Measurements from ENCODE around the gene EIF4G3. TPM values are rescaled to one million over a fixed set of nuclear protein-coding genes. Genes with fewer than 3 reads are reported as not detected.
A peak's percentile ranks its signal among the peaks of the same experiment; 100 is the strongest.

Gene EIF4G3
- total RNA-seq, 1 experiment from 2014 or later = 72.0 TPM

- Histone ChIP-seq H3K4me1 (ENCODE audit: insufficient read depth, low read length) (no peaks in the 10 kb centered on the region), H3K4ac (ENCODE audit: low read depth, low read length) (no peak overlapping the region), H2BK20ac (ENCODE audit: low read depth, low read length, poor library complexity, severe bottlenecking) (no peak overlapping the region), H4K5ac (ENCODE audit: insufficient read length, low read depth, low read length) (no peak overlapping the region), H2AFZ (ENCODE audit: low read length) (no peak overlapping the region), H3K27me3 (ENCODE audit: insufficient read depth, low read length) (no peaks in the 10 kb centered on the region), H3K9me3 (ENCODE audit: control insufficient read depth, low read depth, low read length) (no peaks in the 10 kb centered on the region), H2AK5ac (ENCODE audit: insufficient read length, low read length) (no peak overlapping the region), H3T11ph (ENCODE audit: low read length) (no peak overlapping the region), H3K56ac (ENCODE audit: insufficient read length, low read depth, low read length) (no peak overlapping the region), H2BK120ac (ENCODE audit: low read depth, low read length, poor library complexity, severe bottlenecking) (no peak overlapping the region), H3K79me1 (ENCODE audit: insufficient read depth, low read depth, low read length, poor library complexity, severe bottlenecking) (peaks cover 11% of the 10 kb centered on the region), H2BK15ac (ENCODE audit: low read depth, low read length) (no peak overlapping the region), H3K23ac (ENCODE audit: insufficient read length, low read depth, low read length) (no peak overlapping the region), H2BK5ac (ENCODE audit: insufficient read length, low read length) (no peak overlapping the region), H3K14ac (ENCODE audit: insufficient read depth, low read length) (no peak overlapping the region), H4K20me1 (ENCODE audit: control insufficient read depth, insufficient read depth, insufficient read length) (no peaks in the 10 kb centered on the region), H3K4me2 (ENCODE audit: insufficient read depth, insufficient read length, low read length) (no peak overlapping the region), H2BK12ac (ENCODE audit: insufficient read length, low read depth, low read length) (no peak overlapping the region), H3K18ac (ENCODE audit: insufficient read length, low read depth, low read length) (no peak overlapping the region), H4K91ac (ENCODE audit: insufficient read length, low read depth, low read length) (no peak overlapping the region), H3K79me2 (ENCODE audit: insufficient read depth, low read length) (no peaks in the 10 kb centered on the region; the same call in 1 of the 2 replicates), H4K8ac (replicated peaks; ENCODE audit: insufficient read length, low read depth, low read length) (no peak overlapping the region), H3K23me2 (ENCODE audit: insufficient read length, low read depth, low read length, poor library complexity, severe bottlenecking) (no peaks in the 10 kb centered on the region), H3K9ac (ENCODE audit: extremely low read depth, insufficient read length, low read length) (no peak overlapping the region), H3K27ac (ENCODE audit: insufficient read length, low read depth, low read length) (no peak overlapping the region)
- H3K4me3 Mint-ChIP-seq = no peak overlapping the region
- peak overlapping the region in 2 of 3 experiments; percentile 18 to 49; a peak in 3 of 7 replicates for H3K27ac Mint-ChIP-seq
- no peaks in the 10 kb centered on the region for H3K27me3 Mint-ChIP-seq (ENCODE audit: low read depth)
- no peaks in the 10 kb centered on the region for H3K9me3 Mint-ChIP-seq
- DNase-seq = no peak
- no CpG with 5 or more reads among the region's 4 CpGs for WGBS (ENCODE audit: extremely low coverage, insufficient read length, low lambda C conversion rate)
- H3K36me3 Mint-ChIP-seq (ENCODE audit: insufficient read depth in 1 of 3, low read depth in 3 of 3) = peaks cover 8 to 42% (median 35%) of the 10 kb centered on the region in 3 experiments; a peak in 6 of 7 replicates
- TF ChIP-seq CTCF (conservative IDR thresholded peaks at IDR 0.05) = no peak
- H3K4me1 Mint-ChIP-seq = peaks cover 6% of the 10 kb centered on the region in 2 experiments
Observed at GRCh38 chr1:21084111-21084810, 92.4 kb downstream of the EIF4G3 start.
